Left lung (tissue), 10 donors: ENCODE measurements around the gene FNDC3A. TPM values are rescaled to one million over a fixed set of nuclear protein-coding genes. Genes with fewer than 3 reads are reported as not detected.
"Not testable (repeated sequence)": the region's sequence is repeated elsewhere in the genome, so short reads cannot be mapped to it uniquely, and the experiment has no call there.

Experiments
- ATAC-seq: fragments of 200-7000 bp; cut with Tn5 transposase; one replicate; pipeline ENCODE4 v1.9.1; 2020; ENCODE audit warnings: moderate library complexity
- DNase-seq, 4 donors: peaks; one replicate each; pipeline ENCODE4 v3.0.0-alpha.2; 2013 to 2020
- H3K27ac ChIP-seq, 2 donors: fragments of 200-600 bp; sonication (generic) in 1 of 2; one replicate each; pipeline versions ENCODE4 v1.5.0 to v1.8.0; 2020 to 2021
- H3K27me3 ChIP-seq, 2 donors: fragments of 200-600 bp; sonication (generic) in 1 of 2; one replicate each; pipeline versions ENCODE4 v1.5.0 to v1.8.0; 2020 to 2021
- H3K36me3 ChIP-seq, 2 donors: fragments of 200-600 bp; sonication (generic) in 1 of 2; one replicate each; pipeline versions ENCODE4 v1.5.0 to v1.8.0; 2020 to 2021
- H3K4me1 ChIP-seq, 2 donors: fragments of 200-600 bp; one replicate each; pipeline ENCODE4 v1.8.0; 2021
- H3K4me3 ChIP-seq, 2 donors: fragments of 200-600 bp; sonication (generic) in 1 of 2; one replicate each; pipeline versions ENCODE4 v1.5.0 to v1.8.0; 2020 to 2021; ENCODE audit warnings: mild to moderate bottlenecking in 1 of 2
- H3K9me3 ChIP-seq, 2 donors: fragments of 200-600 bp; sonication (generic) in 1 of 2; one replicate each; pipeline versions ENCODE4 v1.5.0 to v1.8.0; 2020 to 2021
- CTCF ChIP-seq, 2 donors: fragments of 200-600 bp; sonication (generic) in 1 of 2; IDR thresholded peaks; one replicate each; pipeline versions ENCODE4 v1.5.0 to v1.8.0; 2021; ENCODE audit warnings: antibody characterized with exemption in 2 of 2
- intact Hi-C, 2 donors: fragments of 100-400 bp; cut with DNase I; formaldehyde crosslinking; loops; one replicate each; pipeline versions ENCODE4 v1.11.2 to v1.14.2; 2022
- polyA plus RNA-seq, 6 donors: library from polyadenylated mRNA; unstranded; fragments of 120-200 nt; gene quantifications; one replicate each; pipeline ENCODE4 v1.2.1, GENCODE V29; 2013; ENCODE audit not compliant: insufficient read length in 6 of 6
- total RNA-seq, 2 donors: library from RNA; stranded (reverse); fragmentation: NEBNext Ultra II Directional; extraction: Animal tissue kit (Norgen Biotek cat#: 25700); gene quantifications; one replicate each; pipeline ENCODE4 v1.2.1, GENCODE V29; 2021
- donor health status: DM: no; HTN: yes; CAD: no.
- donor health status: DM: no; HTN: no; CAD: no.

Gene FNDC3A
- total and polyA plus RNA-seq, 8 donors: 55.5 to 80.5 (median 69.8) TPM

DNA sequence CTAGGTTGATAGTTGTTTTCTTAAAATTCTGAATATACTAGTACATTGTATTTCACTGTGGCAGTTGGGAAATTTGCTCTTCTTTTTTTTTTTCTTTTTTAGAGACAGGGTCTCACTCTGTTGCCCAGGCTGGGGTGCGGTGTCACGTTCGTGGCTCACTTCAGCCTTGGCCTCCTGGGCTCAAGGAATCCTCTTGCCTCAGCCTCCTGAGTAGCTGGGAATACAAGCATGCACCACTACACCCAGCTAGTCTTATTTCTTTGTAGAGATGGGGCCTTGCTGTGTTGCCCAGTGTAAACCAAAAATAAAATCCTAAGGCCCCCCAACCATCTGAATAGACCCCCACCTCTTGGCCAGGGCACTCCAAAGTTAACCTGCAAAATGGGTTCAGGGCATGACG, 79.3 kb downstream of the FNDC3A start:
- Histone ChIP-seq H3K4me1 (no peaks in the 10 kb centered on the region), H3K36me3 (peaks cover 0 to 5% of the 10 kb centered on the region in 2 donors), H3K27me3 (no peaks in the 10 kb centered on the region), H3K9me3 (no peaks in the 10 kb centered on the region), H3K4me3 (no peak overlapping the region), H3K27ac (no peak overlapping the region)
- DNase-seq (no peak), ATAC-seq (no peak)
- no peak for TF ChIP-seq CTCF (IDR thresholded peaks at IDR 0.05)
- intact Hi-C loops: no loop called here

GRCh38 chr13:49057176-49057575, 81.5 kb downstream of the FNDC3A start:
- Histone ChIP-seq H3K27ac (no peak overlapping the region), H3K4me3 (no peak overlapping the region), H3K27me3 (no peaks in the 10 kb centered on the region), H3K4me1 (no peaks in the 10 kb centered on the region), H3K36me3 (peaks cover 0 to 5% of the 10 kb centered on the region in 2 donors), H3K9me3 (no peaks in the 10 kb centered on the region)
- ATAC-seq (no peak), DNase-seq (no peak)
- intact Hi-C loops: no loop called here
- TF ChIP-seq CTCF (IDR thresholded peaks at IDR 0.05): no peak

- no peaks in the 10 kb centered on the region for H3K27me3 ChIP-seq
- H3K4me3 ChIP-seq: no peak overlapping the region
- no peak overlapping the region for H3K27ac ChIP-seq
- no peak for TF ChIP-seq CTCF (IDR thresholded peaks at IDR 0.05)
- ATAC-seq (no peak), DNase-seq (no peak)
- intact Hi-C loops: no loop called here
- peaks cover 0 to 4% of the 10 kb centered on the region in 2 donors for H3K4me1 ChIP-seq
- no peaks in the 10 kb centered on the region for H3K9me3 ChIP-seq
- H3K36me3 ChIP-seq: peaks cover 0 to 5% of the 10 kb centered on the region in 2 donors
Observed at GRCh38 chr13:49058761-49059160, 83.0 kb downstream of the FNDC3A start.

GRCh38 chr13:49060678-49061387, 85.1 kb downstream of the FNDC3A start:
- ATAC-seq (no peak), DNase-seq (no peak)
- H3K36me3 ChIP-seq: peaks cover 0 to 5% of the 10 kb centered on the region in 2 donors
- TF ChIP-seq CTCF (IDR thresholded peaks at IDR 0.05): no peak
- intact Hi-C loops: no loop called here
- no peaks in the 10 kb centered on the region for H3K9me3 ChIP-seq
- H3K4me1 ChIP-seq: peaks cover 0 to 4% of the 10 kb centered on the region in 2 donors
- no peak overlapping the region for H3K4me3 ChIP-seq
- no peaks in the 10 kb centered on the region for H3K27me3 ChIP-seq
- H3K27ac ChIP-seq: no peak overlapping the region

DNA sequence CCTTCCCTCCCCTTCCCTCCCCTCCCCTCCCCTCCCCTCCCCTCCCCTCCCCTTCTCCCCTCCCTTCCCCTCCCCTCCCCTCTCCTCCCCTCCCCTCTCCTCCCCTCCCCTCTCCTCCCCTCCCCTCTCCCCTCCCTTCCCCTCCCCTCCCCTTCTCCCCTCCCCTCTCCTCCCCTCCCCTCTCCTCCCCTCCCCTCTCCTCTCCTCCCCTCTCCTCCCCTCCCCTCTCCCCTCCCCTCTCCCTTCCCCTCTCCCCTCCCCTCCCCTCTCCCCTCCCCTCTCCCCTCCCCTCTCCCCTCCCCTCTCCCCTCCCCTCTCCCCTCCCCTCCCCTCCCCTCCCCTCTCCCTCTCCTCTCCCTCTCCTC, 85.7 kb downstream of the FNDC3A start:
- DNase-seq, H3K4me1 ChIP-seq, H3K36me3 ChIP-seq, H3K9me3 ChIP-seq, H3K4me3 ChIP-seq, H3K27me3 ChIP-seq, ATAC-seq, intact Hi-C loops, H3K27ac ChIP-seq: not testable (repeated sequence)
